Esophagus squamous epithelium (tissue), 4 donors: Measurements from ENCODE around the gene PCLO.

Experiments
- POLR2A ChIP-seq, 4 donors: fragments of 450-650 bp; IDR thresholded peaks; one replicate each; pipeline ENCODE4 v1.6.1; 2017; ENCODE audit warnings: antibody characterized with exemption in 4 of 4, mild to moderate bottlenecking in 4 of 4, moderate library complexity in 3 of 4
- TF ChIP-seq, protein P1 (sequence below), 6 experiments: fragments of 450-650 bp in 4 of 6; fragments of 200-600 bp in 2 of 6; sonication (generic) in 2 of 6; IDR thresholded peaks; one replicate each; pipeline ENCODE4 v1.5.1; 2016 to 2019; ENCODE audit warnings: antibody characterized with exemption in 6 of 6, mild to moderate bottlenecking in 4 of 6, moderate library complexity in 4 of 6

DNA sequence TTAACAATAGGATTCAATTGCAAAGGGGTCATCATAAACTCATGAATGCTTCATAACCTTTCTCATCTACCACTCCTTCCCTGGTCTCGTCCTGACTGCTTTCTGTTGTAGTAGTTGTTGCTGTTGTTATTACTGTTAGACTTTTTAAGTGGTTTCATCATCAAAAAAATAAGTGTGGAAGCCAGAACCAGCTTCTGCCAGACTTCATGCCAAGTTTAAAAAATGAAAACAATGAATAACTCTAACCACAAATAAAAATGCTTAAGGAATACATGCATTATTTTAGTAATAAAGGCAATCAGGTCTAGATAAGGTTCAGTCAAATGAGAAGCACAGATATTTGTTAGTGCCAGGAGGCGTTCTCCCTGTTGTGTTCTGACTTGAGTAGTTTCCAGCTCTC, 85.4 kb downstream of the PCLO start:
- TF ChIP-seq, protein P1, sequence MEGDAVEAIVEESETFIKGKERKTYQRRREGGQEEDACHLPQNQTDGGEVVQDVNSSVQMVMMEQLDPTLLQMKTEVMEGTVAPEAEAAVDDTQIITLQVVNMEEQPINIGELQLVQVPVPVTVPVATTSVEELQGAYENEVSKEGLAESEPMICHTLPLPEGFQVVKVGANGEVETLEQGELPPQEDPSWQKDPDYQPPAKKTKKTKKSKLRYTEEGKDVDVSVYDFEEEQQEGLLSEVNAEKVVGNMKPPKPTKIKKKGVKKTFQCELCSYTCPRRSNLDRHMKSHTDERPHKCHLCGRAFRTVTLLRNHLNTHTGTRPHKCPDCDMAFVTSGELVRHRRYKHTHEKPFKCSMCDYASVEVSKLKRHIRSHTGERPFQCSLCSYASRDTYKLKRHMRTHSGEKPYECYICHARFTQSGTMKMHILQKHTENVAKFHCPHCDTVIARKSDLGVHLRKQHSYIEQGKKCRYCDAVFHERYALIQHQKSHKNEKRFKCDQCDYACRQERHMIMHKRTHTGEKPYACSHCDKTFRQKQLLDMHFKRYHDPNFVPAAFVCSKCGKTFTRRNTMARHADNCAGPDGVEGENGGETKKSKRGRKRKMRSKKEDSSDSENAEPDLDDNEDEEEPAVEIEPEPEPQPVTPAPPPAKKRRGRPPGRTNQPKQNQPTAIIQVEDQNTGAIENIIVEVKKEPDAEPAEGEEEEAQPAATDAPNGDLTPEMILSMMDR (IDR thresholded peaks at IDR 0.05): no peak
- no peak for TF ChIP-seq POLR2A (IDR thresholded peaks at IDR 0.05)
